Stimulated activated CD4-positive, alpha-beta T cell treated with anti-CD3 and anti-CD28 coated beads, TNF-alpha, amount 100 ng/mL, for 1 hour (primary cell): ENCODE measurements around the gene HIVEP3.

Experiments
- DNase-seq, 3 donors: peaks; one replicate each; pipeline ENCODE4 v3.0.0-alpha.2; 2020; ENCODE audit warnings: low read depth in 3 of 3, low spot score in 1 of 3

The HIVEP3 gene

DNA sequence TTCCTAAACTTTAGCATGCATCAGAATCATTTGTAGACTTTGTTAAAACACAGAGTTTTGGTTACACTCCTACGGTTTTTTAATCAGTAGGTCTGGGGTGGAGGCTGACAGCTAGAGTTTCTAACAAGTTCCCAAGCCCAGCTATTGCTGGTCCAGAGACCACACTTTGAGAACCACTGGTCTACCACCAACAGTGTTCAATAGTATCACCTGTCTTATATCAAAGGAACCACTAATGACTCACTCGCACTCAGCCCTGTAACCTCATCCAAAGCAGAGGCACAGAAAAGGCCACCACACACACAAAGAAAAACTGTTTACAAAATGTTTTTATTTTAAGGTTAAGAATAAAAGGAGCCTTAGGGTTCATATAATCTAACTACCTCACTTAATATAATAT is 68.7 kb downstream of the HIVEP3 start:
- no peak for DNase-seq

DNA sequence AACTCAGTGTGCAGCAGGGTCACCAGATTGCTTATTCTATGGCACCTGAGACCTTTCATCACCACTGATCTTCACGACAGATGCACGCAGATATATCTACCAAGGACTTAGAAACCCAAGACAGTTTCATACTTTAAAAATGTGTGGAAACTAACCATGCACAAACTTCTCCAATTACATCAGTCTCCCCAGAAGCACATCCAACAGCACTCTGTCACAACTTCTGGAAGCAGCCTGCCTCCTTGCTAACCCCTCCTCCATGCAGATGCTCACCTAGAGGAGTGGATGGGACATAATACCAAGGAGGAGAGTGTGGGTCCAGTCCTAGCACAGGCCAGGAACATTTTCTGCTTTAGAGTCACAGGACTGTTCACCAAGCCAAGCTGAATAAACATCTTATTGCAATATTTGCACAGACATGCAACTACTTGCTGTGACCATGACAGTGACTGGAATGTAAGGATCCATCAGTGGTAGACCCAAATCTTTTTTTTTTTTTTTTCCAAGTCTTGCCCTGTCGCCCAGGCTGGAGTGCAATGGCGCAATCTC is 69.4 kb downstream of the HIVEP3 start:
- DNase-seq: no peak

DNA sequence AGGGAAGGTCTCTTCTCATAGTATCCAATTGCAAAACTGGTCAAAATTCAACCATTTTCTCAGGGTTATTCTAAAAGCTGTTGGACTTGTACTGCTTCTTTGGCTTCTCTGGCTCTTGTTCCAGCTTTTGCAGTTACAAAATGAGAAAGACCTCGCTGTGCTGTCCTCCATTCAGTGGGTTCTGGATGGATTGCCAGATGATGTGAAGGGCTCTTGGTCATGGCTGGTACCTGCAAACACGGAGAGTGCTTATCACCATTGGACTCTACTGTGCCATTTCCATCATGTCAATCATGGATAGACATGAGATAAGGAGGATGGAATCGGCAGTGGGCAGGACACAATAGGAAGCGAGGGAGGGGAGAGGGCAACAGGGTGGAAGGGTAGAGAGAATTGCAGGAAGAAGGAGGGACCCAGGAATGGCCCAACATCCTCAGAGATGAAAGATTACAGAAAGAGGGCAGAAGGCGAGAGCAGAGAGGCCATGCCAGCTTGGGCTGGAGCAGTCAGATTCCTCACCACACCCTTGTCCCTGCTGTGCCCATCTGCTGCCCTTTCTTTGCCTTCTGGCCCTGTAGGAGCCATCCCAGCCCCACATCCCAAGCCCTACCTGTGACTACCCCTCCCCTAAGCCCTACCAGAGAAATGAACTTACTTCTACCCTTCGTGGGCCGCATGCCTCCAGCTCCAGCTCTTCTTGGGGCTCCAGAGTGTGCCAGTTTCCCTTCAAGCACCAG is 70.3 kb downstream of the HIVEP3 start:
- DNase-seq: no peak

DNA sequence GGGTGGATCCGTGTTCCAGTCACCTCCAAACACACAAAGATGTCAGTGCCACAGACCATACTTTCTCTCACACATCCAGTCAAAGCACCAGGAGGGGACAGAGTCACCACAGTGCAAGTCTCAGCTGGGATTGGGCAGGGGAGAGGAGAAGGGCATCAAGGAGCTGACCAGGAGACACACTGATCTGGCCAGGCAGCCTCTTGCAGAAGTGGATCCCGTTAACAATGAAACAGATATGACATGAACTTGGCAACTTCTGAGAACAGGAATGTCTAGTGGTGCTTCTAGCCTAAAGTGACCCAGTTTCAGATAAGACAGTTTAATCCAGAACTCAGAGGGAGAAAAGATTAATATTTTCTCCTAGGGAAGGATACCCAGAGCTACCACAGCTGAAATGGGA is 71.0 kb downstream of the HIVEP3 start:
- DNase-seq: no peak

DNA sequence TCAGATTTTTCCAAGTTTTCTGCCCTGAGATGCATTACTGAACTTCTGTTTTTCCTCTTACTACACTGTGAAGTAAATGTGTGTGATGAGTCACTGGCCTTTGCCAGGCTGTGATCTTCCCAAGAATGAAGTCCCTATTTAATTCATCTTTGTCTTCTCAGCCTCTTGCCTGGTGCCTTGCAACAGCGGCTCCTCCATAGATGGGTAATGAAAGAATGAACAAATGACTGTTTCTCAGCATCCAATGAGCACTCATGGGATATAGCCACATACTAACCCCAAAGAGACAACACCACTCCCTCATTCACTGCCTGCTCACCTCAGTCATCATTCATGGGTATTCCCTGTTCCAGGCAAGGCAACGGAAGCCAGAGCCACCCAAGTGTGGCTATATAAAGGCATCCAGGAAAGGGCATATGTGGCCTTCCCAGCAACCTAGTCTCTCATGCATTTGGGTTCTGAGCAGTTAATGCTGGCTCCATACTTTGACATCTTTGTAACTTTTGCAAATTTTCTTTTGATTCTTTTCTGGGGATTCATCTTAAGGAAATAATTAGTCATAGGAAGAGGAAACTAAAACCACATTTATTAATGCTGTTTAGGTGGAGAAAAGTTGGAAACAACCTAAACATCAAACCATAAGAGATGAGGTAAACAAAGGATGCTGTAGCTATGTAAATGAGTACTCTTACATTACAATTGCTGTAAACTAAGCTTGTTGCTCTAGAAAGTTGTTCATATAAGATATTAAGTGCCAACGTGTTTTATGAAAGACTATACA is 71.9 kb downstream of the HIVEP3 start:
- DNase-seq: no peak

DNA sequence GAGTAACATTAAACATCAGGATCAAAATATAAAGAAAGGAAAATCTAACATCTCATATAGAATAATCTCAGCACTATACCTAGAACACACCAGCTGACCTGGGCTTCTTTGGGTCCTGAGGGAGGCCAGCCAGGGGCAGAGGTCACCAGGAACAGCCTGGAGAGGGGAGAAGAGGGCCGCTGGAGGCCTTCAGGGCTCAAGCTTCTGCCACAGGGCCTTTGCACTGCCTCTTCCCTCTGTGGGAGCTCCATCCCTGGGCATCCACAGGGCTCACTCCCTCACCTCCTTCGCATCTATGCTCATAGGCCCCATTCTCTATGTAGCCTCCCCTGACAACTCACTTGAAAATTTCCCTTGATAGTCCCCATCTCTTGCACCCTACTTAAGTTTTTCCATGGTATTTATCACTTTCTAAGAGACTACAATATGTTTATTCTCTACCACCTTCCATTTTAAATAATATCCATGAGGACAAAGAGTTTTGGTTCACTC is 73.9 kb downstream of the HIVEP3 start:
- DNase-seq: no peak

DNA sequence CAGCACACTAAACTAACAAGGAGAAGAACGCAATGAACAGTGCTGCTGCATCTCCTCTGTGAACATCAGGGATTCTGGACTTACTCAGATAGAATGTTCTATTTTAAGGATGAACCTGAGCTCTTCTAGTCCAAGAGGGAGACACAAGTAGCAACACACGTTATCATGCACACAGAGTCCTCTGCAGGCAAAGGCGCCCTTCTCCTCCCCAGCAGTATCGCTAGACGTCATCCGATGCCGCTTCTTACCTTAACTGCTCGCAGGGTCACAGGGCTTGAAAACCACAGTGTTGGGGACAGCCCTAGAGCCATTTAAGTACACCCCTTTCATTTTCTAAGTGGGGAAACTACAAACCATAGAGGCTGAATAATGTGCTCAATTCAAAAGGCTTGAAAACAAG is 74.5 kb downstream of the HIVEP3 start:
- DNase-seq: no peak

DNA sequence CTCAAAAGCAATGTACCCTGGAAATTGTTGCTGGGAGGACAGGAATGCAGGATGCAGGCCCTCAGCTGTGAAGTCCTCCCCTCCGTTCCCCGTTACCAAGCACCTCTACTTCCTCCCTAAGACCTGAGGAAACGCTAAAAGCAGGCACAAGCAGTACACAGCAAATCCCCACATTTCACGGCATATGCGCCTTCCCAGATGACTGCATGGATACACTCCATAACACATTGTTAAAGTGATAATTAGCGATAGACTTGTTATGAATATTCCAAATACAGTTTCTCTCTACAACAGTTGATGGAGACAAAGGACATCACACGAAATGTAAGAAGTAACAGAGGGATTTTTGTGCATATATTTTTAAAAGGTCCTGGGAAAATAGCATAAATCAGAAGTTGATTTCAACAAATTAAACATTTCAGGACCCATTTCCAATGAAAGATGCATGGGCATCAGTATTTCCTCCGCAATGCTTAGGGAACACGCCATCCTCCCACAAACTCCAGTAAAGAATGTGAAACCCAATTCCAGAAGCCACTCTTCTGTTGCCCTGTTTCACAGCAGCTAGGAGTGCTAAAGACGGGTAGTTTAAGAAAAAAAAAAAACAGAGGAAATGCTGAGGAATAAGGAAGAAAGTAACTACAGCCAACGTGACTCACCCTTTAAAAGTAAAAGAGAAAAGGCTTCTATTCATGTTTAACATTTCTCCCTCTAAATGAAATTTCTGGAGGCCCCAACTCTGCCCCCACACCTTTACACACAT is 75.5 kb downstream of the HIVEP3 start:
- no peak for DNase-seq

DNA sequence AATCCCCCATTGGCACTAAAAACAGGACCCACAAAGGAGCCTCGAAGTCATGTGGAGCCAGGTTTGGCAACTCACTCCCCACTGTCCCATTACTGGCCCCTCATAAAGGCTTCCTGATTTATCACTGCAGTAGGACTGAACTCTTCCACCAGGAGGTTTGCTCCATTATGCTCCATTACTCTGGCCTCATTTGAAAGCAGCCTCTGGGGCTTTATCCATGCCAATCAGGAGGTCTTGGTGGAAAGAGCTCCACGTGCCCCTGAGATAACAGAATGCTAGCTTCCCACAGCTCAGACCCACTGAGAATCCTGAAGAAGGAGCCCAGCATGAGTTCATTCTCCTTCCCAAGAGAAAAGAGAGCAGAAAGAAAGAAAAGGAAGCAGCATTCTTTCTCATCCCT is 76.4 kb downstream of the HIVEP3 start:
- DNase-seq: no peak

DNA sequence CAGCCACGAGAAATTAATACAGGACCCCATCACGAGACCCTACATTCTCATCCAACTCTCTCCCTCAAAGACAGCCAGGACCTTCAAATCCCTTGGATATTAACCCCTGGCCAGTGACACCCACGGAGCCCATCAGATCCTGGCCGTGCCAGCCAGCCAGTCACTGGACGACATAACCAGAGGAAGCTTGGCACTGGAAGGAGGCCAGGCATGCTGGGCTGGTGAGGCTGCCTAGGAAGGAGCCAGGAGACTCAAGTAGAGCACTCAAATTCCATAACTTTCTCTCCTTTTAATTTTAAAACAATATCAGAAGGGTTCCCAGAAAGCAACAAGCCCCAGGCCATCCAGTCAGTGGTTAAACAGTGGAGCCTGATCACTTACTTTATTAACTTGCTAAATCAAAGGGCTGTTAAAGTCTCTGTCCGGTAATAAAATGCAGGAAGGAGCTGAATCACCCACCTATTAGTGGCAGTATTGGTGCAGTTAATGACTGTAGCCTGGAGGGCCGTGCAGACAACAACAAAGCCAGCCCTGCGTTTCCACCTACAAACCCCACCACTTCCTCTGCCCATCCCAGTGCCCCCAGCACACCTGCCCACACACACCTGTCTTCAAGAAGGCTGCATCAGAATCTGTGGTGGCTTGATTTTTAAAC is 78.0 kb downstream of the HIVEP3 start:
- DNase-seq: no peak

DNA sequence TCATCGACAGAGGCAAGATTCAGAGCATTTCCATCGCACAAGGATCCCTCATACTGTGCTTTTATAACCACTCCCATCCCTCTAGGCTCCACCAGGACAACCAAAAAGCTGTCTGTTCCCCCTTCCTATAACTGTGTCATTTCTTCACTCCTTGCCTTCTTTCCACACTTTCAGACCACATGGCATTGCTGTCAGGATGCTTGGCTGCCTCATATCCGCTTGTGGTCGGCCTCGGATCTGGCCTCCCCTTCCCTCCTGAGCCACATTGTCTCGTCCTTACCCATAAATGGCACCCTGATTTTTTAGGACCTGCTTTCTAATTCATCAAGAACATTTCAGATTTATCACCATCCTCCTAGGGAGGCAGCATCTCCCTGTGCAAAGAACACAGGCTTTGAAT is 80.5 kb downstream of the HIVEP3 start:
- no peak for DNase-seq

DNA sequence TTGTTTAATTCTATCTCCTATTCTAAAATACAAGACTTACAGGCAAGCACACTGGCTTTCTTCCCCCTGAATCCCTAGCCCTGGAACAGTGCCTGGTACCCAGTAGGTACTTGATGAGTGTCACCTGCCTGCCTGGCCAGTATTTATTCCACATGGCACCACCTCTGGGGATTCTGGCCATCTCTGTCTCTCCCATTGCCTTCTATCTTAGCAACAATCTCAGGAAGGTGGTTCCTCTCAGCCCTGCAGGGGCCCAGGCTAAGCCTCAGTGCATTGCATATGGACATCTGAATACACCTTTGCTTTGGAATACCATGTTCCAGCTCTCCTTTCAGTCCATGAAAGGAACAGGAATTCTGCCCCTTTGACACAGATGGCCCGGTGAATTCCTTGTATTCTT is 81.0 kb downstream of the HIVEP3 start:
- DNase-seq: no peak

DNA sequence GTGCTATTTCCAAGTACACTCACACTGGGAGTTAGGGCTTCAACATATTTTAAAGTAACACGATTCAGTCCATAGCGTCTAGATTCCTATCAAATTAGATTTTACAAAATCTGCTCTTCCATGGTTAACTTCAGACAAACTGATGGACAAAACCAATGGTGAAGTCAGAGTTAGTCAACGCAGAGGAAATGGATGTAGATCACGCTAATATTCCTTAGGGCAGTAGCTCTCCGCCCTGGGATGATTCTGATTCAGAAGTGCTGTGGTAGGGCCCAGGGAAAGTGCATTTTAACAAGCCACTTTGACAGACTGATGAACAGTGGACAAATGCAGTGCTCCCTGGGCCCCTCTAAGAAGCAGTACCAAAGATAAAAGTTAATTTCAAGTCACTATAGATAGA is 83.2 kb downstream of the HIVEP3 start:
- DNase-seq: no peak

DNA sequence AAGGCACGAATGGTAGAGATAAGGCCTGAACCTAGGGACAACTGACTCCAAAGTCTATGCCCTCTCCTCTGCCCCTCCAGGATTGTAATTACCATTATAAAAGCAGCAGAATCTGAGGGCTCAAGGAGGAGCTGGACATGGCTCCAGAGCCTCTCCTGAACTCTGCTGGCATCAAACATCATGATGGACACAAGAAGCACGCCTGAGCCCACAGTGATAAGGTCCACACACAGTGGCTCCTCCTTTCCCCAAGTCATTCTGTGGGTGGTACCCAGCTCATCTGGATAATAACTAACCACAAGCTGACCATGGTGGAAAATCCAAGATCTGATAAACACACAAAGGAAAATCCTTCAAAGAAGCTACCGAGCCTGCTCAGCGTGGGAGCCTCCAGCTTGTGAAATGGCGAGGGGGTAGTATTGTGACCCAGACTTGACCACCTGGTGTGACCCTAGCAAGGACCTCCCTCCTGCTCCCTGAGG is 85.2 kb downstream of the HIVEP3 start:
- no peak for DNase-seq

DNA sequence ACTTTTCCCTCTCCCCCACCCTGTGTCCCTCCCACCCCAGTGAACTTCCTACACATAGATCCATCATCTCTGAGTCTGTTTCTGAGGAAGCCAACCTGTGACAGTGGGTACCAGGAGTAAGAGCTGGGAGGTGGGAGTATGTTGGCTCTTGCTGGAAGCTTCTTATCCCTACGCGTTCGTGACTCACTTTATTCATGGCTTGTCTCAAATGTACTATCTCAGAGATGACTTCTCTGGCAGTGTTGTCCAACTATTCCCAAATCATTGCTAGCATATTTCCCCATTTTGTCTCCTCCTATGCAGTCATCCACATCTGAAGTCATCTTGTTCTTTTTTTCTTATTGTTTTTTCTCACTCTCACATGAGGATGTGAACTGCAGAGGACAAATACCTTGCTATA is 88.0 kb downstream of the HIVEP3 start:
- DNase-seq: no peak

DNA sequence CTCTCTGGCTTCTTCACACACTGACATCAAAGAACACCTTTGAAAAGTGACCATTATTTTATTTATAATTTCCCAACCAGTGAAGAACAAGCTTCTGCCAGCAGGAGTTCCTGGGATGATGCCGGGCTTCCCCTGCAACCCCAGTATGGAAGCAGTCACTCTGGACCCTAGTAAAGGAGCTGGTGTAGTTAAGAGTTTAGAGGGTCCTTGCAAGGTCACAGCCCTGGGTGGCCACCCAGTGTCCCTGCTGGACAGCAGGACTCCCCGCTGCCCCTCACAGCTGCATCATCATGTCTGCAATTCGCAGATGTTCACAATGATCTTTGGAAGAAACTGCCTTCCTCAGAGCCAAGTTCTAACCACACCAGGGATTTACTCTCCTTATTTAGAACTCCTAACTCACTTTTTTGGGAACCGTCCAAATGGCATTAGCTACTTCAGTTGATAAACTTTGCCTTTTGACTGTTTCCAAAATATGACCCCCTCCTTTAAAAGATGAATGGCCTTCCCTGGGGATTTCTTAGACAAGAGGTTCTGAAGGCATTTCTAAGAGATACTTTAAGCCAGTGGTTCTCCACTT is 90.6 kb downstream of the HIVEP3 start:
- no peak for DNase-seq

DNA sequence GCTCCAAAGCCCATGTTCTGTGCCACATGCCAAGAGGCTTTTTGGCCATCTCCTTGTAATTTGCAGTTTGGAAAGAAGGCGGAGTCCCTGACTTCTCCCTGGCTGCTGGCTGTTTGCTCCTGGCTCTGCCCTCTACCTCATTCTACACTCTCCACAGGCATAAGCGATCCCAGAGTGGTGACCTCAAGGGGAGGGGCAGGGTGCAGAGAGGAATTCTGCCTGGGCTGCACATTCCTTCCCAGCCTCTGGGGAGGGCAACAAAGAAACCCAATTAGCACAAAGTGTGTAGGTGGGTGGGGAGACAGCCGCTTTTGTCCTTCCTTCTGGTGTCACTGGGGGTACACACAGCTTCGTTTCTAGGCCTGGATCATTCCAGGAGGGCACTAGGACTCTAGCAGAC is 95.3 kb downstream of the HIVEP3 start:
- no peak for DNase-seq

DNA sequence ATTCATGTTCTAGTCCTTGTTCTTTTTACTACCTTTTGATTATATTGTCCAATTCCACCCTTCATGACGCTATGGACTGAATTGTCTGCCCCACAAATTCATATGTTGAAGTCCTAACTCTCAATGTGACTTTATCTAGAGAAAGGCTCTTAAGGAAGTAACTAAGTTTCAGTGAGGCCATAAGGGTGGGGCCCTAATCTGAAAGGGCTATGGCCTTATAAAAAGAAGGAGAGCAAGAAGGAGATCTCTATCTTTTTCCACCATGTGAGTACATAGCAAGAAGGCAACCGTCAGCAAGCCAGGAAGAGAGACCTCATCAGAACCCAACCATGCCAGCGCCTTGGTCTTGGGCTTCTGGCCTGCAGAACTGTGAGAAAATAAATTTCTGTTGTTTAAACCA is 95.9 kb downstream of the HIVEP3 start:
- no peak for DNase-seq

DNA sequence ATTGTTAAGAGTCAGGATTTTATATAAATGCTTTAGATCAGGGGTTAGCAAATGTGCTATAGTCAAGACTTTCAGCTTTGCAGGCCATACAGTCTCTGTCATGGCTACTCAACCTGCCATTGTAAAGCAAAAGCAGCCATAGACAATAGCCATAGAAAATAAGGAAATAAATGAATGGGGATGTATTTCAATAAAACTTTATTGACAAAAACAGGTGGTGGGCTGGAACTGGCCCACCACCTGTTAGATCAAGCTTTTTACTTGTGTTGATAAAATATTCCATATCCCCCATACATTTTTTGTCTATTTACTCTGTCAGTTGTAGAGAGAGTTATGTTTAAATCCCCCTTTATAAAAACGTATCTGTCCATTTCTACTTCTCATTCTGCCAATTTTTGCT is 98.9 kb downstream of the HIVEP3 start:
- no peak for DNase-seq

DNA sequence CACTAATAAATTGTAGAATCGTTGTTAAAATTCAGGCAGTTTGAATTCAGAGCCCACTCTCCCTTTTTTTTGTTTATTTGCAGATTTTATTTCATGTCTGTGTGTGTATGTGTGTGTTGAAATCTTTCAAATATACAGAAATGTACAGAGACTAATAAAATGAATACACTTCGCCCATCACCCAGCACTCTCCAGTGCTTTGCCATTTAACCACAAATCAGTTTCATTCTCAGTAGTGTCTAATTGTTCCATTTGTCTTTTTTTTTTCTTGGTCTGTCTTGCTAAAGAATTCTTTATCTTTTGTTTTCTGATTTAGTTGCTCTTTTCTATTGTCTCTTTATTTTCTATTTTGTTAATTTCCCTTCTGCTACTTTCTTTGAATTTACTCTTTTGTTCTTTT is 99.7 kb downstream of the HIVEP3 start:
- no peak for DNase-seq

DNA sequence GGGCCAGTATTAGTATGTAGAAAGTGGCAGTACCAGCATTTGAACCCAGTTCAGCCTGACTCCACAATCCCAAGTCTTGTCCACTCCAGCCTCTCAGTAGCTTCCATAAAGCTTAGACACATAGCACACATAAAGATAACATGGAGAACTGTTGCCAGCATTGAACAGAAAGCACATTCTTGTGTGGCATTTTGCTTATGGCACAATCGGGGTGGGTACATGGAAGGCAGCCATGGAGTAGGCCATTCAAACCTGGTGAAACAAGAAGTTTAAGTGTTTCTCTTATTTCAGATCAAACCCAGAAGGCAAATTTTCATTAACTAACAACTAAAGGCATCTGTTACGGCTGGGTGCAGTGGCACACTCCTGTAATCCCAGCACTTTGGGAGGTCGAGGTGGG is 102.7 kb downstream of the HIVEP3 start:
- DNase-seq: no peak
